Calu3 (cell line): ENCODE measurements around the gene RERGL. TPM values are rescaled to one million over a fixed set of nuclear protein-coding genes. Genes with fewer than 3 reads are reported as not detected.

Source experiments
- Bru-seq: library from RNA; stranded (reverse); fragments of 400-500 nt; gene quantifications from one replicate; lab custom pipeline; 2021; lab: Mats Ljungman, UMichigan
- BruChase-seq, 2 experiments: library from RNA; stranded (reverse); fragments of 400-500 nt; gene quantifications; one replicate each; lab custom pipeline; 2021; lab: Mats Ljungman, UMichigan
- BruUV-seq: library from RNA; stranded (reverse); fragments of 400-500 nt; replicated peaks from 2 replicates; lab custom pipeline; 2021; lab: Mats Ljungman, UMichigan
- CTCF ChIA-PET: fragments of 300-600 bp; sonication (Branson Sonifier 250); formaldehyde crosslinking; loops from one replicate; lab custom pipeline; 2022; ENCODE audit warnings: antibody characterized with exemption; lab: Charles Lee
- DNase-seq: peaks from one replicate; pipeline ENCODE4 v3.0.0; 2022
- H3K27ac Mint-ChIP-seq: one replicate; pipeline ENCODE4 v1.8.0; 2022; ENCODE audit warnings: mixed read lengths; ENCODE audit not compliant: unreplicated experiment
- H3K27me3 Mint-ChIP-seq: one replicate; pipeline ENCODE4 v1.8.0; 2022; ENCODE audit warnings: mixed read lengths; ENCODE audit not compliant: unreplicated experiment
- H3K36me3 Mint-ChIP-seq: one replicate; pipeline ENCODE4 v1.8.0; 2022; ENCODE audit warnings: mild to moderate bottlenecking, moderate library complexity, mixed read lengths; ENCODE audit not compliant: insufficient read depth, unreplicated experiment
- H3K4me1 Mint-ChIP-seq: one replicate; pipeline ENCODE4 v1.8.0; 2022; ENCODE audit warnings: mild to moderate bottlenecking, low read depth, mixed read lengths; ENCODE audit not compliant: unreplicated experiment
- H3K4me3 Mint-ChIP-seq: one replicate; pipeline ENCODE4 v1.8.0; 2022; ENCODE audit warnings: mild to moderate bottlenecking, low read depth, moderate library complexity, mixed read lengths; ENCODE audit not compliant: unreplicated experiment
- H3K9me3 Mint-ChIP-seq: one replicate; pipeline ENCODE4 v1.8.0; 2022; ENCODE audit warnings: low read depth, mixed read lengths; ENCODE audit not compliant: unreplicated experiment
- intact Hi-C: fragments of 100-400 bp; cut with micrococcal nuclease; formaldehyde crosslinking; loops from one replicate; pipeline ENCODE4 v1.10.0; 2022; ENCODE audit not compliant: unreplicated experiment
- long read RNA-seq: library from polyadenylated mRNA; stranded (forward); transcript quantifications from one replicate; pipeline ENCODE4 v2.0.0, GENCODE V29; 2022
- total RNA-seq: library from RNA; stranded (reverse); gene quantifications from 2 replicates; pipeline ENCODE4 v1.2.3, GENCODE V29; 2022
- TF ChIP-seq, protein P1 (sequence below): fragments of 200-600 bp; IDR thresholded peaks from one replicate; pipeline ENCODE4 v1.8.0; 2022; ENCODE audit warnings: antibody characterized with exemption; ENCODE audit not compliant: unreplicated experiment

Gene RERGL, protein sequence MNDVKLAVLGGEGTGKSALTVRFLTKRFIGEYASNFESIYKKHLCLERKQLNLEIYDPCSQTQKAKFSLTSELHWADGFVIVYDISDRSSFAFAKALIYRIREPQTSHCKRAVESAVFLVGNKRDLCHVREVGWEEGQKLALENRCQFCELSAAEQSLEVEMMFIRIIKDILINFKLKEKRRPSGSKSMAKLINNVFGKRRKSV
- 7.0 and 9.2 TPM in 2 replicates for total RNA-seq
- percentile 66 among the genes with signal in this experiment for Bru-seq, nascent RNA
- percentile 53 among the genes with signal in this experiment for BruChase-seq, experiment 1, labeled RNA remaining after a 6-hour chase
- BruChase-seq, experiment 2, labeled RNA remaining after a 2-hour chase = percentile 56 among the genes with signal in this experiment
- long read RNA-seq, partial matches to known transcripts = 1 of 29 reads
- long read RNA-seq, other reads (novel, unspliced or antisense) = 28 of 29 reads

DNA sequence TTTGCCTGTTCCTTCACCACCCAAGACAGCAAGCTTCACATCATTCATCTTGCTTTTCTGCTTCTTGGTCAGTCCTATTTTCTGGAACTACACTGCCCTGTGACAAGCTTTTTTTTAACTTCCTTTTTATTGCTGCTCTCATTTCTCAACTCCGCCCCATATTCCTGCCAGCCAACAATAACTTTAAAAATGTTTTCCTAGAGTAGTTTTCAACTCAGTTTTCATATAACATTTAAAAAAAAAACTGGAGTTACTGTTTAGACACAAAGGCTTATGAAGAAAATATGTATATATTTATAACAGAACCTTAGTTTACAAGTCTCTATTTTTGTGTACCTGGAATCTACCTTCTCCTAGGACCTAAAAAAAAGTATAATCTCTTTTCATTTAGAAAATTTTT, at the start of gene RERGL:
RERGL (minus strand) TSS at position 101 of the 400 bp plus-strand sequence; CDS start at position 48, 53 bp downstream.
- no peak for DNase-seq
- no TSS peak for BruUV-seq
- no peak within 1 kb of the TSS for H3K4me3 Mint-ChIP-seq

DNA sequence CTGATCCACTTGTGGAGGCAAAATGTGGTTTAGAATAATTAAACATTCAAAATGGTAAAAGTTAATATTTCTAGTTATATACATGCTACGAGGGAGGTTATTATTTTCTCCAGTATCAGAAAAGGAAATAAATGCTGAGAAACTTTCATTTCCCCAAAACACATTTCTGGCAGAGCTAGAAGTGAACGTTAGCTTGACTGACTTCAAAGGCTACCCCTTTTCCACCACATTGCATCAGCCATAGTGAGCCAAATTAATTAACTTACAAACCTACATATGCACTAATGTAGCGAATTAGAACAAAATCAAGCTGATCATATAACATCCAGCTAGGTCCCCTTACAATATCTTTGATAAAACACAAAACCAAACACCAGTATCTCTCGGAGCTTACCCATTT, 49.3 kb upstream of the RERGL start:
- no peaks in the 10 kb centered on the region for H3K9me3 Mint-ChIP-seq
- H3K27me3 Mint-ChIP-seq = no peaks in the 10 kb centered on the region
- intact Hi-C loops = no loop called here
- BruUV-seq = no TSS peak
- H3K4me3 Mint-ChIP-seq = no peak overlapping the region
- H3K27ac Mint-ChIP-seq = no peak overlapping the region
- H3K36me3 Mint-ChIP-seq = peaks cover 8% of the 10 kb centered on the region
- TF ChIP-seq, protein P1, sequence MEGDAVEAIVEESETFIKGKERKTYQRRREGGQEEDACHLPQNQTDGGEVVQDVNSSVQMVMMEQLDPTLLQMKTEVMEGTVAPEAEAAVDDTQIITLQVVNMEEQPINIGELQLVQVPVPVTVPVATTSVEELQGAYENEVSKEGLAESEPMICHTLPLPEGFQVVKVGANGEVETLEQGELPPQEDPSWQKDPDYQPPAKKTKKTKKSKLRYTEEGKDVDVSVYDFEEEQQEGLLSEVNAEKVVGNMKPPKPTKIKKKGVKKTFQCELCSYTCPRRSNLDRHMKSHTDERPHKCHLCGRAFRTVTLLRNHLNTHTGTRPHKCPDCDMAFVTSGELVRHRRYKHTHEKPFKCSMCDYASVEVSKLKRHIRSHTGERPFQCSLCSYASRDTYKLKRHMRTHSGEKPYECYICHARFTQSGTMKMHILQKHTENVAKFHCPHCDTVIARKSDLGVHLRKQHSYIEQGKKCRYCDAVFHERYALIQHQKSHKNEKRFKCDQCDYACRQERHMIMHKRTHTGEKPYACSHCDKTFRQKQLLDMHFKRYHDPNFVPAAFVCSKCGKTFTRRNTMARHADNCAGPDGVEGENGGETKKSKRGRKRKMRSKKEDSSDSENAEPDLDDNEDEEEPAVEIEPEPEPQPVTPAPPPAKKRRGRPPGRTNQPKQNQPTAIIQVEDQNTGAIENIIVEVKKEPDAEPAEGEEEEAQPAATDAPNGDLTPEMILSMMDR = no peak
- CTCF ChIA-PET = interaction anchor here (1.5 kb wide), 1 partner anchor 86 kb away, joined by 4 read pairs; no protein-coding TSS in a partner anchor
- peaks cover 13% of the 10 kb centered on the region for H3K4me1 Mint-ChIP-seq
- no peak for DNase-seq

More for the DNA sequence above, at the start of gene RERGL:
- Mint-ChIP-seq H3K27ac (no peak within 1 kb of the TSS), H3K36me3 (no peaks in the 10 kb centered on the region), H3K9me3 (peaks cover 3% of the 10 kb centered on the region), H3K27me3 (no peaks in the 10 kb centered on the region), H3K4me1 (no peaks in the 10 kb centered on the region)
- TF ChIP-seq, protein P1 = no peak
- CTCF ChIA-PET = no interaction called here
- intact Hi-C loops = no loop called here

DNA sequence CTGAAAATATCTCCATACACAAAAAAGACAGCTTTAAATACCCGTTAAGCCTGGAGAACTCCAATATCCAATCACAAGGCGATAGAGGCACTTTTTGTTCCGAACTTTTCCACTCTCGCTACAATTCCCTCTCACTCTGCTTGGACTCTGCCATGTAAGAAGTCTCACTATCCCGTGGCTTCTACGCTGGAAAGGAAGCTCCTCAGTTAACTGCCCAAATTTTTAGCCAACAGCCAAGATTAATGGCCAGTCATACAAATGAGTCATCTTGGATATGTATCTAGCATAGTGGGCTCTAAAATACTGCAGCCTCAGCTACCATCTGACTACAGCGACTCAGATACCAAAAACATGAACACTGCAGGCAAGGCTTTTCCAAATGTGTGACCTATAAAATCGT, 45.5 kb upstream of the RERGL start:
- Mint-ChIP-seq H3K4me1 (no peaks in the 10 kb centered on the region), H3K9me3 (no peaks in the 10 kb centered on the region), H3K36me3 (no peaks in the 10 kb centered on the region), H3K4me3 (no peak overlapping the region), H3K27ac (no peak overlapping the region), H3K27me3 (no peaks in the 10 kb centered on the region)
- CTCF ChIA-PET = no interaction called here
- TF ChIP-seq, protein P1 = no peak
- intact Hi-C loops = no loop called here
- BruUV-seq = no TSS peak
- no peak for DNase-seq

DNA sequence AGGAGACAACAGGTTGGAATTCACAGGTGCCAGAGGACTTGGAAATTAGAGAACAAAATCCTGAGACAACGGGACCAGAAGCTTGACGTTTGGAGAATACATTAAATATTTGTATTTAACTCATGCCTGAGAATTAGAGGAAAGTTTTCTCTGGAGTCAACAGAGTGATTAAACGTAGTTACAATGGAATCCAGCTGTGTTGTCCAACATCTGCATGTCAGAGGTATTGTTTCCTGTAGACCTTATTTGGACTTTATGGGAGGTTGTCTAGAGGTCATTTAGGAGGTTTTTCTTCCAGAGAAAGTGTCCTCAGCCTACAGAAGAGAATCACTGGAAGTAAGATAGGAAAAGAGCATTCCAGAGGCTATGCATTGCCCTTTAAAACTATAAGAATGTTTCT, 45.1 kb upstream of the RERGL start:
- CTCF ChIA-PET = no interaction called here
- intact Hi-C loops = no loop called here
- no peak overlapping the region for H3K4me3 Mint-ChIP-seq
- BruUV-seq = no TSS peak
- TF ChIP-seq, protein P1 = no peak
- H3K27me3 Mint-ChIP-seq = no peaks in the 10 kb centered on the region
- H3K4me1 Mint-ChIP-seq = no peaks in the 10 kb centered on the region
- H3K9me3 Mint-ChIP-seq = no peaks in the 10 kb centered on the region
- no peak for DNase-seq
- no peaks in the 10 kb centered on the region for H3K36me3 Mint-ChIP-seq
- no peak overlapping the region for H3K27ac Mint-ChIP-seq
